ENCODE measurements around the gene BMP5. TPM values are rescaled to one million over a fixed set of nuclear protein-coding genes. Genes with fewer than 3 reads are reported as not detected.

Gene BMP5
- total RNA-seq, 3 donors from 2014 or later (not counting 1 experiment from before 2014, with no cell fraction given): not detected

GRCh38 chr6:55902796-55903195 lies 27.4 kb upstream of the BMP5 start:
- Mint-ChIP-seq H3K27me3 (ENCODE audit: low read depth in 2 of 2) (no peaks in the 10 kb centered on the region), H3K4me1 (no peaks in the 10 kb centered on the region), H3K36me3 (no peaks in the 10 kb centered on the region), H3K9me3 (peaks cover 13 to 15% of the 10 kb centered on the region in 2 donors), H3K4me3 (no peak overlapping the region), H3K27ac (no peak overlapping the region)
- Histone ChIP-seq H3K36me3 (ENCODE audit: control insufficient read depth, insufficient read depth, low read length) (no peaks in the 10 kb centered on the region), H3K4me1 (ENCODE audit: control insufficient read depth, insufficient read depth, low read length) (no peaks in the 10 kb centered on the region), H3K27ac (ENCODE audit: low read length) (no peak overlapping the region), H3K4me3 (ENCODE audit: low read length) (no peak overlapping the region), H3K27me3 (ENCODE audit: control insufficient read depth, insufficient read depth, low read length) (no peaks in the 10 kb centered on the region), H3K9me3 (ENCODE audit: control insufficient read depth, insufficient read depth, low read length) (no peaks in the 10 kb centered on the region)
- ATAC-seq: no peak
- 77% methylated on average over 2 of the region's 2 CpGs for WGBS (ENCODE audit: insufficient coverage)
- no peak for DNase-seq
- intact Hi-C loops (cut with micrococcal nuclease): no loop called here
- no peak for TF ChIP-seq CTCF (IDR thresholded peaks at IDR 0.05)

- Mint-ChIP-seq H3K27me3 (ENCODE audit: low read depth in 2 of 2) (no peaks in the 10 kb centered on the region), H3K36me3 (no peaks in the 10 kb centered on the region), H3K4me3 (no peak overlapping the region), H3K4me1 (no peaks in the 10 kb centered on the region), H3K27ac (no peak overlapping the region), H3K9me3 (peaks cover 15 to 17% of the 10 kb centered on the region in 2 donors)
- WGBS (ENCODE audit: insufficient coverage): 67% methylated on average over 1 of the region's 2 CpGs
- no peaks in the 10 kb centered on the region for H3K27me3 ChIP-seq (ENCODE audit: control insufficient read depth, insufficient read depth, low read length)
- DNase-seq (no peak), ATAC-seq (no peak)
- no peak overlapping the region for H3K27ac ChIP-seq (ENCODE audit: low read length)
- no peaks in the 10 kb centered on the region for H3K4me1 ChIP-seq (ENCODE audit: control insufficient read depth, insufficient read depth, low read length)
- no peaks in the 10 kb centered on the region for H3K36me3 ChIP-seq (ENCODE audit: control insufficient read depth, insufficient read depth, low read length)
- H3K9me3 ChIP-seq (ENCODE audit: control insufficient read depth, insufficient read depth, low read length): no peaks in the 10 kb centered on the region
- no peak for TF ChIP-seq CTCF (IDR thresholded peaks at IDR 0.05)
- intact Hi-C loops (cut with micrococcal nuclease): no loop called here
- no peak overlapping the region for H3K4me3 ChIP-seq (ENCODE audit: low read length)
These were observed 26.4 kb upstream of the BMP5 start for GRCh38 chr6:55901765-55902270.

GRCh38 chr6:55898342-55898741 lies 23.0 kb upstream of the BMP5 start:
- intact Hi-C loops (cut with micrococcal nuclease): no loop called here
- H3K9me3 Mint-ChIP-seq: peaks cover 13 to 18% of the 10 kb centered on the region in 2 donors
- H3K4me1 ChIP-seq (ENCODE audit: control insufficient read depth, insufficient read depth, low read length): no peaks in the 10 kb centered on the region
- no peaks in the 10 kb centered on the region for H3K36me3 ChIP-seq (ENCODE audit: control insufficient read depth, insufficient read depth, low read length)
- no peak overlapping the region for H3K4me3 ChIP-seq (ENCODE audit: low read length)
- no peak for DNase-seq
- no peak for TF ChIP-seq CTCF (IDR thresholded peaks at IDR 0.05)
- no peaks in the 10 kb centered on the region for H3K27me3 Mint-ChIP-seq (ENCODE audit: low read depth in 2 of 2)
- H3K9me3 ChIP-seq (ENCODE audit: control insufficient read depth, insufficient read depth, low read length): no peaks in the 10 kb centered on the region
- no peak overlapping the region for H3K27ac ChIP-seq (ENCODE audit: low read length)
- 75% methylated on average over 3 of the region's 3 CpGs for WGBS (ENCODE audit: insufficient coverage)
- no peaks in the 10 kb centered on the region for H3K36me3 Mint-ChIP-seq
- no peak overlapping the region for H3K4me3 Mint-ChIP-seq
- H3K27ac Mint-ChIP-seq: no peak overlapping the region
- H3K27me3 ChIP-seq (ENCODE audit: control insufficient read depth, insufficient read depth, low read length): no peaks in the 10 kb centered on the region
- H3K4me1 Mint-ChIP-seq: no peaks in the 10 kb centered on the region
- ATAC-seq: no peak

- Mint-ChIP-seq H3K4me1 (no peaks in the 10 kb centered on the region), H3K36me3 (no peaks in the 10 kb centered on the region), H3K4me3 (no peak overlapping the region), H3K27ac (no peak overlapping the region), H3K9me3 (peaks cover 8 to 18% of the 10 kb centered on the region in 2 donors), H3K27me3 (ENCODE audit: low read depth in 2 of 2) (no peaks in the 10 kb centered on the region)
- H3K4me3 ChIP-seq (ENCODE audit: low read length): no peak overlapping the region
- H3K9me3 ChIP-seq (ENCODE audit: control insufficient read depth, insufficient read depth, low read length): no peaks in the 10 kb centered on the region
- H3K36me3 ChIP-seq (ENCODE audit: control insufficient read depth, insufficient read depth, low read length): no peaks in the 10 kb centered on the region
- DNase-seq (no peak), ATAC-seq (no peak)
- 76% methylated on average over 2 of the region's 2 CpGs for WGBS (ENCODE audit: insufficient coverage)
- TF ChIP-seq CTCF (IDR thresholded peaks at IDR 0.05): no peak
- H3K27ac ChIP-seq (ENCODE audit: low read length): no peak overlapping the region
- intact Hi-C loops (cut with micrococcal nuclease): no loop called here
- H3K4me1 ChIP-seq (ENCODE audit: control insufficient read depth, insufficient read depth, low read length): no peaks in the 10 kb centered on the region
- no peaks in the 10 kb centered on the region for H3K27me3 ChIP-seq (ENCODE audit: control insufficient read depth, insufficient read depth, low read length)
These were observed 22.0 kb upstream of the BMP5 start for GRCh38 chr6:55897346-55897745.
